Hypothalamus (tissue), 51 donors: Measurements from ENCODE around the gene TMEM82.

Source experiments
- DNase-seq, 51 donors: peaks; one replicate each; lab custom pipeline; 2025; lab: John Stamatoyannopoulos, UW

Gene TMEM82

DNA sequence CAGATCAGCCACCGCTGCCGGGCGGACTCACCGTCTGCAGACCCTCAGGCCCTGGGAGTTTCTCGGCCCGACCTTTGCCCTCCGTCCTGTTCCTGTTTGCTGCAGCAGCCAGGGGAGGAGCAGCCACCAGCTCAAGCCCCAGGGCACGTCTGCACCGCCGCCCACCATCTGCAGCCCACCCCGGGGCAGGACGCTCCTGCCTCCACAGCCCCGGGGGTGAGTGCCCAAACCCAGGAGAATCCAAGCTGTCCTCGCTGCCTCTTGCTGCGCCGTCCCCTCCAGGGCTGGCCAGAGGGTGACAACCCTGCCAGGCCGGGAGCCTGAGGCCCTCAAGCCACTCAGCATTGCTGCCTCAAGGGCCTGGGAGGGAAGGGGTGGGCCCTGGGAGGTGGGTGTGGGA is 7.4 kb upstream of the TMEM82 start:
- no peak for DNase-seq

DNA sequence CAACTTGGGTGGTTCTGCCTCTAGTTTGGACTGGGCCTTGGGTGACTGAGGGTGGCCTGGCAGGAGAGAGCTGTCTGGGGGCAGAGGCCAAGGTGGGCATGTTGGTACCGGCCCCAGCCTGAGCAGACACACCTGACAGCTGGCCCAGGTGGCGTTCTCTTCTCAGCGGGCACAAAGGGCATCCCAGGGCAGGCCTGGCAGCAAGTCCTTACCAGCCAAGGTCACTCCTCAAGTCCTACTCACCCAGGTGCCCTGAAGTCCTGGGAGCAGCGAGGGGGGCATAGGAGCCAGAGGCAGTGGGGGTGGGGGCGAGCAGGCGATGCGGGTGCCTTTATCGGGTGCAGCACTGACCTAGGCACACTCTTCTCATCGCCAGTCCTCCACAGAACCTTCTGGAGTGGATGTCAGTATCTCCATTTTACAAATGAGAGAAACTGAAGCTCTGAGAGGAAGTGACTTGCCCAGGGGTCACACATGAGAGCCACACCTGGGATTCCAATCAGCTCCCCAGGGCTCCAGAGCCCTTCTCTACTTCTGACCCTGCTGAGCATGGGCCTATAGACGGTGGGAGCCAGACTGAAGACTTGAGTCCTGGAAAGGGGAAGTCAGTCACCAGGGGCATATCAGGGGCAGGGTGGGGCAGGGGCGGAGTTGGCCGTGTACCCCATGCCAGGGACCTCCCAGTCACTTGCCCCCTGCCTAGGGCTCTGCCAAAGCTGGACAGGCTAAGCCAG is 6.8 kb upstream of the TMEM82 start:
- DNase-seq: no peak

DNA sequence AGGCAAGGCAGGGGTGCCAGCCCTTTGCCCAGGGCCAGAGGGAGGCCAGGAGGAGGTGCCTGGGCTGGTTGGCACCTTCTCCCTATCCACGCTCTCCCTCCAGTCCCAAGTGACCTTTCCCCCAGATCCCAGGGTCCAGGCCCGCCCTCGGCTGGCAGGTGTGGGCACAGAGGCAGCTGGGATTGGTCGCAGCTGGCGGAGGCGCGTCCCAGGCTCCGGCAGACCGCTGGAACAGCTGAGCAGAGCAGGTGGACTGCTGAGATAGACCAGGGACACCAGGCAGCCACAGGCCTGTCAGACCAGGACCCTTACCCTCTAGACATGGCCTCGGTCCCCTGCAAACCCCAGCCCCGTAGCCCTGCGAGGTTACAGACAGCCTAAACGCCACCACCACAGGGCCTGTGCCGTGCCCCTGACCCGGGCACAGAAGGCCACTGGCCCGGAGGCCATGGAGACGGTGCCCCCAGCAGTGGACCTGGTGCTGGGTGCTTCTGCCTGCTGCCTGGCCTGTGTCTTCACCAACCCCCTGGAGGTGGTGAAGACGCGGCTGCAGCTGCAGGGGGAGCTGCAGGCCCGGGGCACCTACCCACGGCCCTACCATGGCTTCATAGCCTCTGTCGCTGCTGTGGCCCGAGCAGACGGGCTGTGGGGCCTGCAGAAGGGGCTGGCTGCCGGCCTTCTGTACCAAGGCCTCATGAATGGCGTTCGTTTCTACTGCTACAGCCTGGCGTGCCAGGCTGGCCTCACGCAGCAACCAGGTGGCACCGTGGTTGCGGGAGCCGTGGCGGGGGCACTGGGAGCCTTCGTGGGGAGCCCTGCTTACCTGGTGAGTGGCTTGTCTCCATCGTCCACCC is 6.0 kb upstream of the TMEM82 start, which contains the start of gene SLC25A34:
SLC25A34 (plus strand) TSS at position 221 of the 854 bp plus-strand sequence; CDS start at position 449, 228 bp downstream.
- DNase-seq: peak in 15 of 51 donors; percentile 5 to 62 (median 22)

DNA sequence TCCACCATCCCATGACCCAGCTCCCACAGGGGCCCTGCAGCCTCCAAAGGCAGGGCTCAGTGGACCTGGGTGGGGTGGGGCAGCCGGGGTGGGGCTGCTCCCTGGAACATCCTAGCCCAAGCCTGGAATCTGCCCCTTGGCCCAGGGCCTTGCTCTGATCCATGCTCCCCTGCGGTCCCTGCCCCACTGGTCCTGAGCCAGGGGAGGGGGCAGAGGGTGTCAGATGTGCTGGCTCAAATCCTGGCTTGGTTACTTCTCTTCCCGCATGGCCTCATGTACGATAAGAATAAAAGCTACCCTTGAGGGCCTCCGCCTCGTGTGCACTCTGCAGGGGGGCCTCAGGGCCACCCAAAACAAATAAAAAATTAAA is 5.4 kb upstream of the TMEM82 start:
- no peak for DNase-seq

DNA sequence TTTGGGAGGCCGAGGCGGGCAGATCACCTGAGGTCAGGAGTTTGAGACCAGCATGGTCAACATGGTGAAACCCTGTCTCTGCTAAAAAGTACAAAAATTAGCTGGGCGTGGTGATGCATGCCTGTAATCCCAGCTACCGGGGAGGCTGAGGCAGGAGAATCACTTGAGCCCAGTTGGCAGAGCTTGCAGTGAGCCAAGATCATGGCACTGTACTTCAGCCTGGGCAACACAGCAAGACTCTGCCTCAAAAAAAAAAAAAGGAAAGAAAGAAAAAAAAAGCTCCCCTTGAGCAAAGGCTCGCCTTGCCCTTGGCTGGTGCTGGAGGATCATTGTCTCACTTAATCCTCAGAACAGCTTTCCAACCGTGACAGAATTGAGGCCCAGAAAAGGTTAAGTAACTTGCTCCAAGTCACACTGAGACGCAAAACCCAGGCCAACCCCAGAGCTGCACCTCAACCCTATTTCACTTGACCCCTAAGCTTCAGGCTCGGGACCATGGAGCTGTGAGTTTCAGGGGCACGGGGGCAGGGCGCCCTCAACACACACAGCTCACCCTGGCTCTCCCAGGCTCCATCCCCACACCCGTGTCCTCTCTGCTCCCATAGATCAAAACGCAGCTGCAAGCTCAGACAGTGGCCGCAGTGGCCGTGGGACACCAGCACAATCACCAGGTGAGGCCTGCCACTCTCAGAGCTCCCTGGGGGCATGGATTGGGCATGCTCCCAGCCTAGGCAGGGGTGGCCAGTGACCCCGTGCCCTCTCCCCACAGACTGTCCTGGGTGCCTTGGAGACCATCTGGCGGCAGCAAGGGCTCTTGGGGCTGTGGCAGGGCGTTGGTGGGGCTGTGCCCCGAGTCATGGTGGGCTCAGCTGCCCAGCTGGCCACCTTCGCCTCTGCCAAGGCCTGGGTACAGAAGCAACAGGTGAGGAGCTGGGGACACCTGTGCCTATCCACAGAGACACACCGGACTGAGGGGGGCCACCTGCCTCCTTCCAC is 4.7 kb upstream of the TMEM82 start:
- no peak for DNase-seq

DNA sequence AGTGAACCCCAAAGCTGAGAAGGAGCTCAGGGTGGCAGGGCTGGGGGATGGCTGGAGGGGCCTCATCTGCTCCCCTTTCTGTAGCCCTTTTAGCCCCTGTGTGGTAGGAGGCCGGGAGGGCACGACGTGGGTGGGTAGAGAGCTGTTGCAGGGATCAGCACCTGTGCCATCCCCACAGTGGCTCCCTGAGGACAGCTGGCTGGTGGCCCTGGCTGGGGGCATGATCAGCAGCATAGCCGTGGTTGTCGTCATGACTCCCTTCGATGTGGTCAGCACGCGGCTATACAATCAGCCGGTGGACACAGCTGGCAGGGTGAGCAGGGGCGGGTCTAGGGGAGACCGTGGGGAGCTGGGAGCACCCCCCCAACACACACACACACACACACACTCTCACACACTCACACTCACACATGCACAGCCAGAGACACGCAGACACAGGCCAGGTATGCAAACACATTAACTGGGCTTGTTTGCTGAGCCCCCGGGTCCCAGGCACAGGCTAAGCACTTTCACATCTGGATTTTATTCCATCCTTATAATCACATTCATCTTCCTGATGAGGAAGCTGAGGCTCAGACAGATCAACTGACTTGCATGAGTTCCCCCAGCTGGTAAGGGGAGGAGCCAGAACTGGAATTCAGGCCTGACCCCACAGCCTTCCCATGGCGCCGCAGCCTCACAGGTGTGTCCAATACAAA is 3.7 kb upstream of the TMEM82 start:
- no peak for DNase-seq

DNA sequence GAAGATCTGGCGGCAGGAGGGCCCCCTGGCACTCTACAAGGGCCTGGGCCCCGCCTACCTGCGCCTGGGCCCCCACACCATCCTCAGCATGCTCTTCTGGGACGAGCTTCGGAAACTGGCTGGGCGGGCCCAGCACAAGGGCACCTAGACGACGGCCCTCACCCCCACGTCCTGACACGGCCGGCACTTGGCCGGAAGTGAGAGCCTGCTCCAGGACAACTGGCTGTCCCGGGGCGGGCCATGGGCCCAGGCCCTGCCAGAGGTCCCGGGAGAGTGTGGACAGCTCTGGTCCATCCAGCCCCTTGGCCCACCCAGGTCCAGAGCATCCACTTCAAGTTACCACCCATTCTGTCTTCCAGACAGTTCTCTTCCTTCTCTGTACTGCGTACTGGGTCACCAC is 3.0 kb upstream of the TMEM82 start:
- no peak for DNase-seq

DNA sequence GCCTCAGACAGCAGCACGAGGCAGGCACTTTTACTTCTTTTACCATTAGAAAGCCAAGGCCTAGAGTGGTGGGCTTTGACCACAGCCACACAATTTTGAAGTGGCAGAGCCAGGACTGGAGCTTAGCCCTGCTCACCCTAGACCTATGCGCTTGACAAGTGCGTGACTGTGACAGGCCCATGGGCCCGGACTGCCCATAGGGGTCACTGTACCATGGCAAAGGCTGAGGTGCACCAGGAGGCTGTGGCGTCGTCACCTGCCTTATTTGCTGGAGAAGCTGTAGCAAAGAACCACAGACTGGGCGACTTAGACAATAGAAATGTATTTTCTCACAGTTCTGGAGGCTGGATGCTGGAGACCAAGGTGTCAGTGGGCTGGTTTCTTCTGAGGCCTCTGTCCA is 2.6 kb upstream of the TMEM82 start:
- no peak for DNase-seq

DNA sequence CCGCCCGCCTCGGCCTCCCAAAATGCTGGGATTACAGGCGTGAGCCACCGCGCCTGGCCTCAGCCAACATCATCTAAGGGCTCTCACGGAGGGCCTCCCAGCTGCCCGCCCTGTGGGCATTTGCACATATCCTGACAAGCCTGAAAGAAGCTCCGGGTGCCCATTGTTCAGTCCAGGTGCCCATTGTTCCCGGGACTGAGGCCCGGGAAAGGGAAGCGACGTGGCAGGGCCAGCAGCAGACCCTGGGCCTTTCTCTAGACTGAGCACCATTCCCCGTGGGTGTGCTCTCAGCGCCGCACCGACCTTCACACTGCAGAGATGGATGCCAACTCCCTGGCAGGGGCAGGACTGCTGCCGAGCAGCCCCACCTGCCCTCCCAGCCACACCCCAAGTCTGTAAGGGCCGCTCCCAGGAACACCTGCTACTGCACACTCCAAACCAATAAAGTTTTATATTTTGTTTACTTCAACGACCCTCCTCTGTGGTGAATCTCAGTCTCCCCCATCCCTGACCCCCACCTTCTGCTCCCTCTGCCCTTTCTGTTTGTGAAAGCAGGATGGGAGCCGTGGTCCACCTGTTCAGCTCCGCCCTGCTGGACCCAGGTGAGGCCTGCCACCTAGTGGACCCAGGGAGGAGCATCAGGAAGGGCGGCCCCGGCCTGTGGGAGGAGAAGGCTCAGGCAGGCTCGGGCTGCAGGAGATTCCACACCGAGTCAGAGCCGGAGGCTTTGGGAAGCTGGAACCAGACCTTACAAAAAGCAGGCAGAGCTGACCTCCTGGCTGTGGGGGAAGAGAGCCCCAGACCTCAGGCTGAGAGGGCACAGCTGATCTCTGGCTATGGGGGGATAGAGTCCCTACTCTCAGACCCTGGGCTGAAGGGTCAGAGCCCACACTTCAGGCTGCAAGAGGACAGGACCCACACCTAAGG is 1.1 kb upstream of the TMEM82 start:
- DNase-seq: peak in 37 of 51 donors; percentile 5 to 70 (median 31)

DNA sequence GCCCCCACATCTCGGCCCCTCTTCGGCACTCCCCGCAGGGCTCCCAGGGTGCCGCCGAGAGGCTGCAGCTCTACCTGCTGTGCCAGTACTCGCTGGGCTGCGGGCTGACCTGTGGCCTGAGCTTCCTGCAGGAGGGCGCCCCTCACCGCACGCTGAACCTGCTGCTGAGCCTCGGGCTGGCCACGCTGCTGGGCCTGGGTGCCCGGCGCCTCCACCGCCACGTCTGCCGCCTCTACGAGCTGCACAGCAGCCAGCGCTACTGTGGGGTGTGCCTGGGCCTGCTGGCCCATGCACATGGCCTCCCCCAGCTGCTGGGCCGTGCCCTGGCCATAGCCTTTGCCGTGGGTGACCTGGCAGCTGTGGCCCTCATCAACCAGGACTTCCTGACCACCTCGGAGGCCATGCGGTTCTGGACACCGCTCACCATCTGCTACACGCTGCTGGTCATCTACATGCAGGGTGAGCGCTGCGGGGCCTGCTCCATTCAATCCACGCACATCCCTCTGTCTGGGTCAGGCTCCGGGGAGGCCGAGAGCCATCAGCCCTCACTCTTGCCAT is 1.9 kb downstream of the TMEM82 start:
- no peak for DNase-seq

DNA sequence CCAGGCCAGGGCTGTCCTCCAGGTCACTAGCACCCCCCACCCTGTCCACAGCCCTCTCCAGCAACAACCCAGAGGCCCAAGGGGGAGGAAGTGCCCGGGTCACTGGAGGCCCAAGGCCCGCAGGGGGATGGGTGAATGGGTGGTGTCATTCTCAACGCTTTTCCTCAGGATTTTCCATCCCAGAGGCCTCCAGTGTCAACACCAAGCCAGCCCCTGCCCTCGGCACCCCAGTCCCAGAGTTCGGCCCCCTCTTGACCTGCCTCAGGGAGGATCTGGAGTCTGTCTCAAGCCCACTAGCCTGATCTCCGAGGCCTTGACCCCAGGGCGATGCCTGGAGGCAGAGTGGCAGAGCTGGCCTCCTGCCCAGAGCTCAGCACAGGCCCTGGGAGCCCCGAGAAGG is 5.1 kb downstream of the TMEM82 start:
- DNase-seq: no peak

DNA sequence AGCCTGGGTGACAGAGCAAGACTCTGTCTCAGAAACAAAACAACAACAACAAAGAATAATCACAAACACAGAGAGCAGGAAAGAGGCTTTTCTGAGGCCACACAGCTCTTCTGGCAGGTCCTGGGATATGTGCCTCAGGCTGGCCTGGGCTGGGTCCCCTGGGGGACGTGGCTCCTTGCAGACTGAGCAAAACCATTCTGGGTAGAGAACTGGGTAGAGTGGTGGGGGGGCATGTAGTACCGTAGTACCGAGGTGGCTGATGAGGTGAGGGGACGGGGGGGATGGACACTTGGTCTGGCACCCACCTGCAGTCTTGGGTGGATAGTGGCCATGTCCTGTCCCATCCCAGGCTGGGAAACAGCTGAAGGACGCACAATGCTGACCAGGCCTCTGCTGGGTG is 6.0 kb downstream of the TMEM82 start:
- no peak for DNase-seq

DNA sequence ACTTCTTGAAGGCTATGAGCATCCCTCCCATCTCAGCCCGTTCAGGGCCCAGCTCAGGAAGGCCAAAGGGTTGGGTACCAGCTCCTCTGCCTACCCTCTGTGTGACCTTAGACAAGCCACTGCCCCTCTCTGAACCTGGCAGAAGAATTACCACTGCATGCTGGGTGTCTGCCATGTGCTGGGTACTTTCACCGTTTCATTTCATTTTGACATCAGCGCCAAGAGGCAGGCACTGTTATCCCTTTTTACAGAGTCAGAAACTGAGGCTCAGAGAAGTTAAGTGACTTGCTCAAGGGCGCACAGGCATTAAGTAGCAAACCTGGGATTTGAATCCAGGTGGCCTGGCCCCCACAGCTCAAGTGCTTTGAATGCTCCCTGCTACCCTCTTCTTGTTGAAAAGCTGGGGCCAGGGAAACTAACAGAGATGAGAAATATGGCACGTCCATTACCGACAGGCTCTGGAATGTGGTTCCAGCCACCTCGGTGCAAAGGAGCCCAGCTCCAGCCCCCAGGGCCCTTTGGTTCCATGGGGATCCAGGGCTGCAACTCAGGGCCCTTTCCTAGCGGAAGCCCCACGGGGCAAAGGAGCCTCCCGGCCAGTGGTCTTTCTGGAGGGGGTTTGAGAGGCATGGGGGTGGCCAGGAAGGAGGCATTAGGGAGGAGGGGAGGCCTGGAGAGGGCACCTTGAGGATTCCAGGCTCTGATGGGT is 6.5 kb downstream of the TMEM82 start:
- no peak for DNase-seq

DNA sequence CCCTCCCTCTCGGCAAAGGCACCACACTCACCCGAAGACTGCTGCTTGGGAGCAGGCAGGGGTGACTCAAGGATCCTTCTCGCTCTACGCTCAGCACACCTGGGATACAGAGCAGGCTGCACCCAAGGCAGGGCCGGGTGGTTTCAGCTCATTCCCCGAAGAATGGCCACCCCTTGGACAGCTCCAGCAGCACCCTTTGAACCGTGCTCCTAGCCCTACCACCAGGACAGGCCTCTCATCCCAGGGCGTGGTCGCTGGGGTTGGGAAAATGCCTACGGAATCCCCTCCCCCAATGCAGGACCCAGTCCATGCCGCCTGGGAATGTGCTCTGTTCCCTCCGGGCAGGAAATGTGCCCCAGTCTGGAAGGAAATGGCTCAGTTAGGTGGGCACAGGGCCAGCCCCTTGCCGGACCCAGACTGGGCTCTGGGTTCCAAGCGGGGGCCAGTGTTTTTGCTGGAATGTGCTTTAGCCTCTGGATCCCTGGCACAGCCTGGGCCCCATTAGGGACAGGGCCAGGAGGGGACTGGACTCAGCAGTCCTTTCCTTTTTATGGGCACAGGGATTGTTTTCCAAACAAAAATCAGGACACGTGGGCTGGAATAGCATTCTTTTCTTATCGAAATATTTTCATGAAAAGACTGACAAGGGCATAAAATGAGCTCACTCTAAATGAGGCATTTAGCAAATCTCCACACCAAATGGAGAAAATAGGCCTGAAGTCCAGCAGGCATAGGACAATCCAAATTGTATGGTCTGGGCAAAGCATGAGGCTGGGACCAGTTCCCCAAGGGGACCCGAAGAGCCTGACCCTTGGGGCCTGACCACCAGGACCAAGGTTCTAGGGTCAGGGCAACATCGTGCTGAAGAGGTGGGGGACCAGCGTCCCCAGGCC is 7.3 kb downstream of the TMEM82 start:
- no peak for DNase-seq

DNA sequence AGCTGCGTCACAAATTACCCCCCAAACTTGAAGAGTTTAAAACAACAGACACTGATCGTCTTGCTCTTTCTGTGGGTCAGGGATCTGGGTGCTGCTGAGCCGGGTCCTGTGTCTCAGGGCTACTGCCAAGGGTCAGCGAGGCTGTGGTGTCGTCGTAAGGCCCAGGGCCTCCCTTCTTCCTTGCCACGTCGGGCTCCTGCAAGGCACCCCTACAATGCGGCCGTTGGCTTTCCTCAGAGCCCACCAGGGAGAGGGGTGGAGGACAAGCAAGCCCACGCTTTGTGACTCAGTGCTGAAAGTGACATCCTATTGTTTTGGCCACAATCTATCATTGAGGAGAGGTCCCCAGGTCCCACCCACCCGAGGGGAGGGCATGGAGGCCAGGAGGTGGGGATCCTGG is 8.6 kb downstream of the TMEM82 start:
- no peak for DNase-seq

DNA sequence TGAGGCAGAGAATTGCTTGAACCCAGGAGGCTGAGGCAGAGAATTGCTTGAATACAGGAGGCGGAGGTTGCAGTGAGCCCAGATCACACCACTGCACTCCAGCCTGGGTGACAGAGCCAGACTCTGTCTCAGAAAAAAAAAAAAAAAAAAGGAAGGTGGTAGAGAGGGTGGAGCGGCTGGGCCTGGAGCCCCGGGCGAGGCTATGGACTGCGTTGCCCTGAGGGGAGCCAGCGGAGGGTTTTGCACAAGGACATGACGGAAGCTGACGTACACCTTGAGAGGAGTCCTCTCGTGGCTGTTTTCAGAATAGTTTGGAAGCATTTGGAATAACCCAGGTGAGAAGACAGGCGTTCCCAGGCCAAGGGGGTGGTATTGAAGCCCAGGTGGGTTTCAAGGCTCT is 9.4 kb downstream of the TMEM82 start:
- no peak for DNase-seq

DNA sequence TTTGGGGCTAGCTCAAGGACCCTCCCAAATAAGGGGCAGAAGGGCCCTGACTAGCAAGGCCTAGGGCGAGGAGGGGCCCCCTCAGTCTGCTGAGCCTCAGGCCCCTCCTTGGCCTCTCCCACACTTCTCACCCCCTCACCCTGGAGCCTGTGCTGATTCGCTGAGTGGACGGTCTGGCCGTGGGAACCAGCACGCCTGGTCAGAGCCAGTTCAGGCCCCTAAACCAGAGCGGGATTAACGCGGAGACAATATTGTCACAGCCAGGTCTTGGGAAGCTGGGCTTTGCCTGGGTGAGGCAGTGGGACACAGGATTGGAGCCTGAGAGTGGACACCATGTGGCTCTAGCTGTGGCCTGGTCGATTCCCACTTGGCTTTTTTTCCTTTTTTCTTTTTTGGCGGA is 11.5 kb downstream of the TMEM82 start:
- no peak for DNase-seq
